ENCODE results near the gene ATP1A1. TPM values are rescaled to one million over a fixed set of nuclear protein-coding genes. Genes with fewer than 3 reads are reported as not detected.

The ATP1A1 gene
- total RNA-seq, 1 donor from 2014 or later = 358 TPM

DNA sequence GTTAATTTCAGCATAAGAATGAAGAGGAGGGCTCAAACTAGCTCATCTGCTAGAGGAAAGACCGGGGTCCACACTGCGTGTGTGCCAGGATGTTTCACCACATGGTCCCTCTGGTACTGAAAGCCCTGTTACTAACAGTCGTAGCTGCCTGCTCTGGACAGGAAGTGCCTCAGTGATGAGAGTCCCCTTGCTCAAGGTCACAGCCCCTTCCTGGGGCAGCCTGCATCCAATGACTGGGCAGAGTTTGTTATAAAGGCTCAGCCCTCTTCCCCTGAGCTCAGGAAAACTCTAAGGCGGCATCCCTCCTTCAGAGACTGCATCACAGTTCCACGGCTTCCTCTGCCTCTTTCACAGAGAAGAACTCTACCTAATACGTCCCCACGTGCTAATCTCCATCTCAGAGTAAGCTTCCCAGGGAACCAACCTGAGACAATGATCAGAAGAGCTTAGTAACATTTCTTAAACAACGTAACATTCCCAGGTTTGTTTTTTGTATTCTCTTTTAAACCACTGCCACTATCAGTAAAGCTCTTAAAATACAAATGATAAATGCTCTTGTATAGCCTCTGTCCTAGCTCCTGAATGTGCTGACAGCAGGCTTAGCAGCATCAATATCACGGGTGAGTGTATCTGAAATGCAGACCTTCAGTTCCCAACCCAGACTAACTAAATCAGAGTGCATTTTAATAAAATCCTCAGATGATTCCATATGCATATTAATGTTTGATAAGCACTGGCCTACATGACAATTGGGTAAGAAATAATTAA lies 38.0 kb upstream of the ATP1A1 start:
- Histone ChIP-seq H3K27ac (no peak overlapping the region), H3K4me3 (no peak overlapping the region), H3K36me3 (no peaks in the 10 kb centered on the region), H3K9me3 (no peaks in the 10 kb centered on the region), H3K27me3 (no peaks in the 10 kb centered on the region), H3K4me1 (peaks cover 8% of the 10 kb centered on the region)
- intact Hi-C loops (cut with DNase I) = no loop called here
- TF ChIP-seq, protein P1, sequence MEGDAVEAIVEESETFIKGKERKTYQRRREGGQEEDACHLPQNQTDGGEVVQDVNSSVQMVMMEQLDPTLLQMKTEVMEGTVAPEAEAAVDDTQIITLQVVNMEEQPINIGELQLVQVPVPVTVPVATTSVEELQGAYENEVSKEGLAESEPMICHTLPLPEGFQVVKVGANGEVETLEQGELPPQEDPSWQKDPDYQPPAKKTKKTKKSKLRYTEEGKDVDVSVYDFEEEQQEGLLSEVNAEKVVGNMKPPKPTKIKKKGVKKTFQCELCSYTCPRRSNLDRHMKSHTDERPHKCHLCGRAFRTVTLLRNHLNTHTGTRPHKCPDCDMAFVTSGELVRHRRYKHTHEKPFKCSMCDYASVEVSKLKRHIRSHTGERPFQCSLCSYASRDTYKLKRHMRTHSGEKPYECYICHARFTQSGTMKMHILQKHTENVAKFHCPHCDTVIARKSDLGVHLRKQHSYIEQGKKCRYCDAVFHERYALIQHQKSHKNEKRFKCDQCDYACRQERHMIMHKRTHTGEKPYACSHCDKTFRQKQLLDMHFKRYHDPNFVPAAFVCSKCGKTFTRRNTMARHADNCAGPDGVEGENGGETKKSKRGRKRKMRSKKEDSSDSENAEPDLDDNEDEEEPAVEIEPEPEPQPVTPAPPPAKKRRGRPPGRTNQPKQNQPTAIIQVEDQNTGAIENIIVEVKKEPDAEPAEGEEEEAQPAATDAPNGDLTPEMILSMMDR (IDR thresholded peaks at IDR 0.05) = no peak
- TF ChIP-seq POLR2AphosphoS5 (IDR thresholded peaks at IDR 0.05; ENCODE audit: insufficient read depth in 1 of 2, low read depth in 1 of 2) (no peak), POLR2A (IDR thresholded peaks at IDR 0.05) (no peak)
- no peak for DNase-seq (ENCODE audit: extremely low spot score in 2 of 2)

DNA sequence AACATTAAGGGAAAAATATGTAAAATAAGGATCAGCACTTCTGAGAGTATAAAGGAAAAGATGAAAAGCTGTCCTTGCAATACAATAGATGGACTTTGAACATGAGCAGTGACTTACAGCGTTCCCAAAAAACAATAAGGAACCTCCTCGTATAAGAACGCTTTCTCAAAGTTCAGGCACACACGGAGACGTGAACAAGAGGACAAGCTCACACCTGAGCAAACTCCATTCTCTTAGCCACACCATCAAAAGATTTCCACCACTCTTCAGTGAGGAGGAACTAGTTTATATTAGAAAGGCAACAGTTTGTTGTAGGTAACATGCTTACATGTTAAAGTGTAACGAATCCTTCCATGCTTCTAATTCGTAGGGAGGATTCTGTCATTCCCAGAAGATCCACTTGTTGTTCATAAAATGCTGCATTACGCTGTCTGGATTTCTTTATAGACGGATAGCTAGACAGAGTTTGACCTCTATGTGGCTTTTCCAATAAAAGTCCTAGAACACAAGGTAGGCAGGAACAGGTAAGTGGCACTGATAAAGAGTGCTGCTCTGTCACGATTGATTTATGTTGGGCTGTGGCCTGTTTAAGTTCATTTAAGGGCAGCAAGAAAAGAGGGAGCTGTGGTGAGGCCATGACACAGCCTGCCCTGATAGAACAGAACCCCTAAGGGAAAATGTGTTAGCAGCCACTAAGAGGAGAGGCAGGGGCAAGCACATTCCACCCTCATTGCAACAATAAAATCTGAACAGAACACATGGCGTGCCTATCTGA lies 37.0 kb upstream of the ATP1A1 start:
- peaks cover 8% of the 10 kb centered on the region for H3K4me1 ChIP-seq
- H3K27ac ChIP-seq = no peak overlapping the region
- intact Hi-C loops (cut with DNase I) = no loop called here
- DNase-seq (ENCODE audit: extremely low spot score in 2 of 2) = no peak
- no peak overlapping the region for H3K4me3 ChIP-seq
- TF ChIP-seq POLR2A (IDR thresholded peaks at IDR 0.05) = no peak
- TF ChIP-seq, protein P1 (IDR thresholded peaks at IDR 0.05) = no peak
- no peak for TF ChIP-seq POLR2AphosphoS5 (IDR thresholded peaks at IDR 0.05; ENCODE audit: insufficient read depth in 1 of 2, low read depth in 1 of 2)
- no peaks in the 10 kb centered on the region for H3K27me3 ChIP-seq
- no peaks in the 10 kb centered on the region for H3K36me3 ChIP-seq
- no peaks in the 10 kb centered on the region for H3K9me3 ChIP-seq

DNA sequence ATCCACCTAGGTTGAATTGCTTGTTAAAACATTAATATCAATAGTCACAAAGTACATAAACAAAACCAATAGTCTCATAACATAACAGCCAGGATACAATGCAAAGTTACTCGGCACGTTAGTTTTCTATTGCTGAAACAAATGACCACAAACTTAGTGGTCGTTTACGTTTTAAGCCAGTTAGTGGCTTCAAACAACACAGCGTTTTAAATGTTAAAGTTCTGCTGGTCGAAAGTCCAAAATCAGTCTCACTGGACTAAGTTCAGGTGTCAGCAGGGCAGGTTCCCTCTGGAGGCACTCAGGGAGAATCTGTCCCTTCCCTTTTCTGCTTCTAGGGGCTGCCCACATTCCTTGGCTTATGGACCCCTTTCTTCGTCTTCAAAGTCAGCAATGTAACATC lies 35.6 kb upstream of the ATP1A1 start:
- no peak for DNase-seq (ENCODE audit: extremely low spot score in 2 of 2)
- Histone ChIP-seq H3K4me3 (no peak overlapping the region), H3K9me3 (no peaks in the 10 kb centered on the region), H3K36me3 (no peaks in the 10 kb centered on the region), H3K4me1 (peaks cover 8% of the 10 kb centered on the region), H3K27me3 (no peaks in the 10 kb centered on the region), H3K27ac (no peak overlapping the region)
- TF ChIP-seq, protein P1 (IDR thresholded peaks at IDR 0.05) = no peak
- TF ChIP-seq POLR2A (IDR thresholded peaks at IDR 0.05) (no peak), POLR2AphosphoS5 (IDR thresholded peaks at IDR 0.05; ENCODE audit: insufficient read depth in 1 of 2, low read depth in 1 of 2) (no peak)
- intact Hi-C loops (cut with DNase I) = no loop called here

- Histone ChIP-seq H3K9me3 (no peaks in the 10 kb centered on the region), H3K4me1 (peaks cover 8% of the 10 kb centered on the region), H3K4me3 (no peak overlapping the region), H3K36me3 (no peaks in the 10 kb centered on the region), H3K27me3 (no peaks in the 10 kb centered on the region), H3K27ac (no peak overlapping the region)
- TF ChIP-seq POLR2AphosphoS5 (IDR thresholded peaks at IDR 0.05; ENCODE audit: insufficient read depth in 1 of 2, low read depth in 1 of 2) (no peak), POLR2A (IDR thresholded peaks at IDR 0.05) (no peak)
- TF ChIP-seq, protein P1 (IDR thresholded peaks at IDR 0.05) = no peak
- intact Hi-C loops (cut with DNase I) = no loop called here
- no peak for DNase-seq (ENCODE audit: extremely low spot score in 2 of 2)
Measured at GRCh38 chr1:116338400-116338799, 34.6 kb upstream of the ATP1A1 start.

Measured in vagina (tissue), 2 donors.